Activated T-helper 9 cell treated with anti-CD3 and anti-CD28 coated beads, Interleukin-2, amount 50 U/mL, for 16 hours (primary cell): ENCODE results near the gene PITPNC1.
"Not testable (repeated sequence)": the region's sequence is repeated elsewhere in the genome, so short reads cannot be mapped to it uniquely, and the experiment has no call there.

Experiments used
- DNase-seq: peaks from one replicate; pipeline ENCODE4 v3.0.0-alpha.2; 2020; ENCODE audit warnings: low read depth

Gene PITPNC1

GRCh38 chr17:67489273-67489672 is 112.2 kb downstream of the PITPNC1 start:
- no peak for DNase-seq

GRCh38 chr17:67490471-67490870 is 113.4 kb downstream of the PITPNC1 start:
- DNase-seq: no peak

- no peak for DNase-seq
Measured at GRCh38 chr17:67491009-67491680, 114.1 kb downstream of the PITPNC1 start.

GRCh38 chr17:67491681-67492024 is 114.6 kb downstream of the PITPNC1 start:
- DNase-seq: no peak

GRCh38 chr17:67492251-67492740 is 115.2 kb downstream of the PITPNC1 start:
- DNase-seq: no peak

GRCh38 chr17:67492824-67493517 is 115.9 kb downstream of the PITPNC1 start:
- no peak for DNase-seq

GRCh38 chr17:67493812-67494211 is 116.7 kb downstream of the PITPNC1 start:
- no peak for DNase-seq

- not testable (repeated sequence) for DNase-seq
Measured at GRCh38 chr17:67495534-67495933, 118.5 kb downstream of the PITPNC1 start.

GRCh38 chr17:67496286-67496685 is 119.2 kb downstream of the PITPNC1 start:
- DNase-seq: no peak

GRCh38 chr17:67499685-67500084 is 122.6 kb downstream of the PITPNC1 start:
- DNase-seq: no peak

GRCh38 chr17:67500261-67500660 is 123.2 kb downstream of the PITPNC1 start:
- no peak for DNase-seq

- DNase-seq: no peak
Measured at GRCh38 chr17:67500677-67501300, 123.7 kb downstream of the PITPNC1 start.

- DNase-seq: no peak
Measured at GRCh38 chr17:67502151-67502550, 125.1 kb downstream of the PITPNC1 start.

- DNase-seq: no peak
Measured at GRCh38 chr17:67503184-67503583, 126.1 kb downstream of the PITPNC1 start.

- DNase-seq: no peak
Measured at GRCh38 chr17:67503739-67504138, 126.7 kb downstream of the PITPNC1 start.

GRCh38 chr17:67504182-67504581 is 127.1 kb downstream of the PITPNC1 start:
- DNase-seq: no peak

GRCh38 chr17:67506966-67507365 is 129.9 kb downstream of the PITPNC1 start:
- no peak for DNase-seq

GRCh38 chr17:67509390-67510287 is 132.6 kb downstream of the PITPNC1 start:
- DNase-seq: no peak

GRCh38 chr17:67511012-67511411 is 133.9 kb downstream of the PITPNC1 start:
- no peak for DNase-seq

GRCh38 chr17:67511804-67512203 is 134.7 kb downstream of the PITPNC1 start:
- no peak for DNase-seq

GRCh38 chr17:67514998-67515397 is 137.9 kb downstream of the PITPNC1 start:
- no peak for DNase-seq

- DNase-seq: no peak
Measured at GRCh38 chr17:67515490-67516083, 138.5 kb downstream of the PITPNC1 start.
